Endothelial cell (in vitro differentiated cells): ENCODE results near the gene CCL14. TPM values are rescaled to one million over a fixed set of nuclear protein-coding genes. Genes with fewer than 3 reads are reported as not detected.
"Not testable (repeated sequence)": the region's sequence is repeated elsewhere in the genome, so short reads cannot be mapped to it uniquely, and the experiment has no call there.

ENCODE experiments used
- DNase-seq: peaks from one replicate; pipeline ENCODE4 v3.0.0; 2021; ENCODE audit warnings: low spot score
- H3K27ac Mint-ChIP-seq: one replicate; pipeline ENCODE4 v1.8.0; 2021; ENCODE audit warnings: mixed read lengths, inconsistent platforms; ENCODE audit not compliant: unreplicated experiment
- H3K27me3 Mint-ChIP-seq: one replicate; pipeline ENCODE4 v1.8.0; 2021; ENCODE audit warnings: mild to moderate bottlenecking, moderate library complexity, mixed read lengths, inconsistent platforms; ENCODE audit not compliant: unreplicated experiment
- H3K36me3 Mint-ChIP-seq: one replicate; pipeline ENCODE4 v1.8.0; 2021; ENCODE audit warnings: mild to moderate bottlenecking, low read depth, mixed read lengths, inconsistent platforms; ENCODE audit not compliant: unreplicated experiment
- H3K4me1 Mint-ChIP-seq: one replicate; pipeline ENCODE4 v1.8.0; 2021; ENCODE audit warnings: mild to moderate bottlenecking, mixed read lengths, inconsistent platforms; ENCODE audit not compliant: unreplicated experiment
- H3K4me3 Mint-ChIP-seq: one replicate; pipeline ENCODE4 v1.8.0; 2021; ENCODE audit warnings: mild to moderate bottlenecking, mixed read lengths, inconsistent platforms; ENCODE audit not compliant: unreplicated experiment
- H3K9me3 Mint-ChIP-seq: one replicate; pipeline ENCODE4 v1.8.0; 2021; ENCODE audit warnings: mixed read lengths, inconsistent platforms; ENCODE audit not compliant: unreplicated experiment
- total RNA-seq: library from RNA; stranded (reverse); fragmentation: NEBNext Ultra II Directional; extraction: Animal tissue kit (Norgen Biotek cat#: 25700); gene quantifications from one replicate; pipeline ENCODE4 v1.2.1, GENCODE V29; 2021; ENCODE audit not compliant: unreplicated experiment
- TF ChIP-seq, protein P1 (sequence below): fragments of 200-600 bp; sonication (generic); IDR thresholded peaks from one replicate; pipeline ENCODE4 v1.5.0; 2021; ENCODE audit warnings: antibody characterized with exemption; ENCODE audit not compliant: unreplicated experiment

The CCL14 gene
- total RNA-seq, 1 donor from 2014 or later = not detected

GRCh38 chr17:35944151-35944550 is 42.4 kb downstream of the CCL14 start:
- Mint-ChIP-seq H3K36me3 (no peaks in the 10 kb centered on the region), H3K4me1 (no peaks in the 10 kb centered on the region), H3K4me3 (no peak overlapping the region), H3K27ac (no peak overlapping the region), H3K9me3 (no peaks in the 10 kb centered on the region), H3K27me3 (peaks cover 2% of the 10 kb centered on the region)
- DNase-seq = no peak
- TF ChIP-seq, protein P1, sequence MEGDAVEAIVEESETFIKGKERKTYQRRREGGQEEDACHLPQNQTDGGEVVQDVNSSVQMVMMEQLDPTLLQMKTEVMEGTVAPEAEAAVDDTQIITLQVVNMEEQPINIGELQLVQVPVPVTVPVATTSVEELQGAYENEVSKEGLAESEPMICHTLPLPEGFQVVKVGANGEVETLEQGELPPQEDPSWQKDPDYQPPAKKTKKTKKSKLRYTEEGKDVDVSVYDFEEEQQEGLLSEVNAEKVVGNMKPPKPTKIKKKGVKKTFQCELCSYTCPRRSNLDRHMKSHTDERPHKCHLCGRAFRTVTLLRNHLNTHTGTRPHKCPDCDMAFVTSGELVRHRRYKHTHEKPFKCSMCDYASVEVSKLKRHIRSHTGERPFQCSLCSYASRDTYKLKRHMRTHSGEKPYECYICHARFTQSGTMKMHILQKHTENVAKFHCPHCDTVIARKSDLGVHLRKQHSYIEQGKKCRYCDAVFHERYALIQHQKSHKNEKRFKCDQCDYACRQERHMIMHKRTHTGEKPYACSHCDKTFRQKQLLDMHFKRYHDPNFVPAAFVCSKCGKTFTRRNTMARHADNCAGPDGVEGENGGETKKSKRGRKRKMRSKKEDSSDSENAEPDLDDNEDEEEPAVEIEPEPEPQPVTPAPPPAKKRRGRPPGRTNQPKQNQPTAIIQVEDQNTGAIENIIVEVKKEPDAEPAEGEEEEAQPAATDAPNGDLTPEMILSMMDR = no peak

- DNase-seq = no peak
- Mint-ChIP-seq H3K4me1 (no peaks in the 10 kb centered on the region), H3K9me3 (no peaks in the 10 kb centered on the region), H3K36me3 (no peaks in the 10 kb centered on the region), H3K27me3 (no peaks in the 10 kb centered on the region), H3K4me3 (no peak within 1 kb of the TSS), H3K27ac (no peak within 1 kb of the TSS)
- TF ChIP-seq, protein P1 = no peak
Measured at GRCh38 chr17:35943537-35943936, 43.0 kb downstream of the CCL14 start, which contains the start of gene LYZL6. Gene LYZL6 (minus strand): TSS chr17:35943713. CDS start chr17:35939356, 4,357 bp downstream.

GRCh38 chr17:35942588-35943186 is 43.8 kb downstream of the CCL14 start:
- no peak overlapping the region for H3K4me3 Mint-ChIP-seq

GRCh38 chr17:35938492-35938891 is 48.0 kb downstream of the CCL14 start:
- not testable (repeated sequence) for H3K4me3 Mint-ChIP-seq, DNase-seq, H3K4me1 Mint-ChIP-seq, H3K27ac Mint-ChIP-seq, H3K27me3 Mint-ChIP-seq, H3K36me3 Mint-ChIP-seq, H3K9me3 Mint-ChIP-seq

More at GRCh38 chr17:35942588-35943186, 43.8 kb downstream of the CCL14 start:
- Mint-ChIP-seq H3K27me3 (no peaks in the 10 kb centered on the region), H3K27ac (no peak overlapping the region), H3K36me3 (no peaks in the 10 kb centered on the region), H3K4me1 (no peaks in the 10 kb centered on the region), H3K9me3 (no peaks in the 10 kb centered on the region)
- no peak for DNase-seq
- TF ChIP-seq, protein P1 = no peak

DNA sequence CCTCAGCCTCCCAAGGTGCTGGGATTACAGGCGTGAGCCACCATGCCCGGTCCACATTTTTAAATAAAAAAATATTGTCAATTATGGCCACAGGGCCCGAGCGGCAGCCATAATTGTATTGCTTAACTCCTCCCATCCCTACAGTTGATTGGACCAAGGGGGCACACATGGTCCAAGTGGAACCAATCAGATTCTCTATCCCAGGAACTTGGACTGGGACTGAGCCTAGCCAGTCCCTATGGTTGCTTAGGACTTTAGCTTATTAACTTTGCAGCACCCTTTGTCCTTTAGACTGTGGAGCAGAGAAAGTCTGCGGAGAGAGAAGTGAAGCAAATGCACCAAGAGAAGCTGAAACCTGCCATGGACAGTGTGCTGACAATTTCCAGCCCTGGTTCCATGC is 50.5 kb downstream of the CCL14 start:
- H3K4me3 Mint-ChIP-seq = no peak overlapping the region
- peaks cover 7% of the 10 kb centered on the region for H3K27me3 Mint-ChIP-seq
- TF ChIP-seq, protein P1 = no peak
- DNase-seq = no peak
- H3K36me3 Mint-ChIP-seq = no peaks in the 10 kb centered on the region
- H3K27ac Mint-ChIP-seq = no peak overlapping the region
- no peaks in the 10 kb centered on the region for H3K9me3 Mint-ChIP-seq
- H3K4me1 Mint-ChIP-seq = peaks cover 2% of the 10 kb centered on the region
